Upper lobe of left lung (tissue), 4 donors: ENCODE measurements around the gene EHMT1.

Experiments used
- EP300 ChIP-seq, 4 donors: sonication (generic); formaldehyde crosslinking; IDR thresholded peaks; one replicate each; pipeline ENCODE4 v1.5.1; 2017; ENCODE audit warnings: antibody characterized with exemption in 4 of 4, control low read depth in 2 of 4
- POLR2A ChIP-seq, 4 donors: fragments of 450-650 bp; IDR thresholded peaks; one replicate each; pipeline ENCODE4 v1.5.1; 2016 to 2017; ENCODE audit warnings: antibody characterized with exemption in 4 of 4, mild to moderate bottlenecking in 2 of 4
- POLR2AphosphoS5 ChIP-seq, 2 donors: sonication (generic); formaldehyde crosslinking; IDR thresholded peaks; one replicate each; pipeline ENCODE4 v1.5.1; 2017; ENCODE audit warnings: antibody characterized with exemption in 2 of 2
- TF ChIP-seq, protein P1 (sequence below), 6 experiments: fragments of 450-650 bp in 4 of 6; fragments of 200-600 bp in 2 of 6; sonication (generic) in 2 of 6; IDR thresholded peaks; one replicate each; pipeline ENCODE4 v1.5.1; 2016 to 2019; ENCODE audit warnings: antibody characterized with exemption in 6 of 6

- TF ChIP-seq, protein P1, sequence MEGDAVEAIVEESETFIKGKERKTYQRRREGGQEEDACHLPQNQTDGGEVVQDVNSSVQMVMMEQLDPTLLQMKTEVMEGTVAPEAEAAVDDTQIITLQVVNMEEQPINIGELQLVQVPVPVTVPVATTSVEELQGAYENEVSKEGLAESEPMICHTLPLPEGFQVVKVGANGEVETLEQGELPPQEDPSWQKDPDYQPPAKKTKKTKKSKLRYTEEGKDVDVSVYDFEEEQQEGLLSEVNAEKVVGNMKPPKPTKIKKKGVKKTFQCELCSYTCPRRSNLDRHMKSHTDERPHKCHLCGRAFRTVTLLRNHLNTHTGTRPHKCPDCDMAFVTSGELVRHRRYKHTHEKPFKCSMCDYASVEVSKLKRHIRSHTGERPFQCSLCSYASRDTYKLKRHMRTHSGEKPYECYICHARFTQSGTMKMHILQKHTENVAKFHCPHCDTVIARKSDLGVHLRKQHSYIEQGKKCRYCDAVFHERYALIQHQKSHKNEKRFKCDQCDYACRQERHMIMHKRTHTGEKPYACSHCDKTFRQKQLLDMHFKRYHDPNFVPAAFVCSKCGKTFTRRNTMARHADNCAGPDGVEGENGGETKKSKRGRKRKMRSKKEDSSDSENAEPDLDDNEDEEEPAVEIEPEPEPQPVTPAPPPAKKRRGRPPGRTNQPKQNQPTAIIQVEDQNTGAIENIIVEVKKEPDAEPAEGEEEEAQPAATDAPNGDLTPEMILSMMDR (IDR thresholded peaks at IDR 0.05): no peak
- TF ChIP-seq POLR2AphosphoS5 (IDR thresholded peaks at IDR 0.05) (no peak), POLR2A (IDR thresholded peaks at IDR 0.05) (no peak), EP300 (IDR thresholded peaks at IDR 0.05) (no peak)
Observed at GRCh38 chr9:137679249-137679648, 60.4 kb downstream of the EHMT1 start.
